Measurements from ENCODE around the gene ZNF618.

GRCh38 chr9:113873926-113874325 is 2.2 kb upstream of the ZNF618 start:
- TF ChIP-seq CTCF (conservative IDR thresholded peaks at IDR 0.05; ENCODE audit: low read depth, low read length): no peak
- no peak for TF ChIP-seq EZH2 (IDR thresholded peaks at IDR 0.05; ENCODE audit: borderline replicate concordance, low read depth, low read length, poor library complexity, severe bottlenecking)

Data from A673 (cell line).